Hypothalamus (tissue), 51 donors: ENCODE results near the gene CRYBA1.

Experiments
- DNase-seq, 51 donors: peaks; one replicate each; lab custom pipeline; 2025; lab: John Stamatoyannopoulos, UW

Gene CRYBA1

DNA sequence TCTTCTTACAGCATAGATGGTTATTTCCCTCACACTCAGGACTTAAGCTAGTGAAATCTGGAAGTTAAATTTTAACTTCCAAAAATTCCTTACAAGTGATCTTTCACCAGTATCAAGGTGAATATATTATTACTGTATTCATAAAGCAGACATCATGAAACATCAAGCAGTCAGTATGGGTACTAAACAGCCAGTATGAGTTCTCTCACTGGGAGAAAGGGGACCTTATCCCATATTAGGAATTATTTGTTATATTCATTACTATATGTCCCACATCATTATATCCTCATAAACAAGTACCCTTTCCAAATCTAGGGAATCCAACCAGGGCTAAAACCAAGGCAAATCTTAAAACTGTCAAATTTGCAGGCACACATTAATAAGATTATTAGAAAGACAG is 32.0 kb downstream of the CRYBA1 start:
- no peak for DNase-seq

DNA sequence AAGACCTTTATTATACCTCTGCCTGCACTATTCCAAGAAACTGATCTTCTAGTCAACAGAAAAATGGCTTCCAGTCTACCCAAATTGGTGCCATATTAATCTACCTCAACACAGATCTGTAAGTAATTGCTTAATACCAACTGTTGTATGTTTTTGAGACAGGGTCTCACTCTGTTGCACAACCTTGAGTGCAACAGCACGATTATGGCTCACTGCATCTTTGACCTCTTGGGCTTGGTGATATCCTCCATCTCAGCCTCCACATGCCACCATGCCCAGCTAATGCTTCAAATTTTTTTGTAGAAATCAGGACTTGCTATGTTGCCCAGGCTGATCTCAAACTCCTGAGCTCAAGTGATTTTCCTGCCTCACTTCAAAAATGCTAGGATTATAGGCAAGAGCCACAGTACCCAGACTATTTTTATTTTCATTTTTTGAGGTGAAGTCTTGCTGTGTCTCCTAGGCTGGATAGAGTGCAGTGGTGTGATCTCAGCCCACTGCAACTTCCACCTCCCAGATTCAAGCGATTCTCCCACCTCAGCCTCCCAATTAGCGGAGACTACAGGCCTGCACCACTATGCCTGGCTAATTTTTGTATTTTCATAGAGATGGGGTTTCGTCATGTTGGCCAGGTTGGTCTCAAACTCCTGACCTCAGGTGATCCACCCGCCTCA is 32.9 kb downstream of the CRYBA1 start:
- no peak for DNase-seq

GRCh38 chr17:29283496-29283895 is 36.8 kb downstream of the CRYBA1 start:
- no peak for DNase-seq

DNA sequence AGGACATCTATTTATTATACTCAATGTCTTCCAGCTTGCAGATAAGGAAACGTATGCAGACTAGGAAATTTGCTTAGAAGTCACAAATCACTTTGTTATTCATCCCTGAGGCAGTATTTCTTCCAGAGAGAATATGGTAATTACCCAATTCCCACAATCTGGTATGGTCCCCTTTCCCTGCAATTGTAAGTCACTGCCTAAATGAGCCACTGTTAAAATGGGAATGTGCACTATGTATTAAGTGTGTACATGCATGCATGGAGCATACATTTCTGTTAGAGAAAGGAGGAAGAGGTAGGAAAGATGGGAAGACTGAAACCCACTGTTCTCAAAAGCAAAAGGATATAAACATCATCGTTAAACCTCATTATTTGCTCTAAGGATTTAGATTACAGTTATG is 37.3 kb downstream of the CRYBA1 start:
- no peak for DNase-seq

- DNase-seq, result no peak
Observed at GRCh38 chr17:29289852-29290251, 43.2 kb downstream of the CRYBA1 start.

DNA sequence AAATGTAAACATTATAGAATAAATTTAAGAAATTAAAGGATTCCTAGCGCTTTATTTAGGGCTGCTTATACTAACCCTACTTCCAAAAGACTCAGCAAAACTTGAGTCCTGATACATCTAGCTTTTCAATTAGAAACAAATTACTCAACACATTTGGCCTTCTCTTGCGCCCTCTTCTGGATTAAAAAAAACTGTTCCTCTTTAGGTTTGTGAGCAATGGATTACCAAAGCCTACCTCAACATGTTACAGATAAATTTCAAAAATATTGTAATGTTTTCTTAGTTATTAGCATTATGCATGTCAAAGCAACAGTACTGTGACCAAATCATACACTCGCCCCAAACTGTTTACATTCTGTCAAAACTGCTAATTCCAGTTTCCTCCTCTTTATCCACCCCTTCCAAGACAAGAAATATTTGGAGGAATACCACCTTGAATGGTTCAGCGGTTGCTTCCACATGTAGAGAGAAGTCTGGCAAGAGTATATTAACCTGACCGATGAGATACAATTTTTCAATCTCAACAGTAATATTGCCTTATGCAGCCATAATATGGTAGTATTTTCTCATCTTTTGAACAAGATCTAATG is 44.6 kb downstream of the CRYBA1 start:
- DNase-seq, result peak in 4 of 51 donors; percentile 5 to 75 (median 33)

DNA sequence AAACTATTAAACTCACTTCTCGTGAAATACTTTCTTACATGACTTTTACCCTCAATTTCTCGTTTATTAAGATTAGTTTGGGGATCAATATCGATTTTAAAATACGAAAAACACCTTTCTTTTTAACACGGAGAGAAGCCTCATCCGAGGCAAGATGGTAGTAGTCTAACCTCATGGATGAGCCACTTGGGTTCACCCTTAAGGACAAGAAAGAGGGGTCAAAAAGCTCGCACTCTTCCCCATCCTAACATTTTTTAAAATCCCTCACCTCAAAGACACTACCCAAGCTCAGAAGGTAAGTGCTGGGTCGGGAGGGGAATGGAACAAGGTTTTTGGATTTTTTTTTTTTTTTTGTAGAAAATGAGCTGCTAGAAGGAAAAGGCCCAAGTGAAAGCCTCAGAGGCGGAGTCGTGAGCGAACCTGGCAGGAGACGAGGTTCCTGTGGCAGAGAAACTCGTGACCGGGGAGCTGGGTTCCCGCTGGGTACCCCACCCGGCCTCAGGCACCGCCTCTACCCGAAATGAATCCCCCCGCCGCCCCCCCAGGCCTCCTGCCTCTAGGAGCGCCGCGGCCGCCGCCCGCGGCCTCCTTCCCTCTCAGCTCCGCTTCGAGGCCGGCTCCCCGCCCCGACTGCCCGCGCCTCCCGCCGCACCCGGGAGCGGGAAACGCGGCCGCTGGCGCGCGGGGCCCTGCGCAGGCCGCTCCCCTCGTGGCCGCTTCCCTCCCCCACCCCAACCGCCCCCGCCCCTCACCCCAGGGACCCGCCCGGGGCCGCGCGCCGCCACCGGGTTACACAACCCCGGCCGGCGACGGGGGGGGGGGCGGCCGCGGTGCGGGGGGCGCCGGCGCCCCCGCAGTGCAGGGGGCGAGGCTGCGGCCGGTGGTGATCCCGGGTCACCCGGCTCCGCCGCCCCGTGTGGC is 45.7 kb downstream of the CRYBA1 start:
- peak in 50 of 51 donors; percentile 3 to 81 (median 54) for DNase-seq

DNA sequence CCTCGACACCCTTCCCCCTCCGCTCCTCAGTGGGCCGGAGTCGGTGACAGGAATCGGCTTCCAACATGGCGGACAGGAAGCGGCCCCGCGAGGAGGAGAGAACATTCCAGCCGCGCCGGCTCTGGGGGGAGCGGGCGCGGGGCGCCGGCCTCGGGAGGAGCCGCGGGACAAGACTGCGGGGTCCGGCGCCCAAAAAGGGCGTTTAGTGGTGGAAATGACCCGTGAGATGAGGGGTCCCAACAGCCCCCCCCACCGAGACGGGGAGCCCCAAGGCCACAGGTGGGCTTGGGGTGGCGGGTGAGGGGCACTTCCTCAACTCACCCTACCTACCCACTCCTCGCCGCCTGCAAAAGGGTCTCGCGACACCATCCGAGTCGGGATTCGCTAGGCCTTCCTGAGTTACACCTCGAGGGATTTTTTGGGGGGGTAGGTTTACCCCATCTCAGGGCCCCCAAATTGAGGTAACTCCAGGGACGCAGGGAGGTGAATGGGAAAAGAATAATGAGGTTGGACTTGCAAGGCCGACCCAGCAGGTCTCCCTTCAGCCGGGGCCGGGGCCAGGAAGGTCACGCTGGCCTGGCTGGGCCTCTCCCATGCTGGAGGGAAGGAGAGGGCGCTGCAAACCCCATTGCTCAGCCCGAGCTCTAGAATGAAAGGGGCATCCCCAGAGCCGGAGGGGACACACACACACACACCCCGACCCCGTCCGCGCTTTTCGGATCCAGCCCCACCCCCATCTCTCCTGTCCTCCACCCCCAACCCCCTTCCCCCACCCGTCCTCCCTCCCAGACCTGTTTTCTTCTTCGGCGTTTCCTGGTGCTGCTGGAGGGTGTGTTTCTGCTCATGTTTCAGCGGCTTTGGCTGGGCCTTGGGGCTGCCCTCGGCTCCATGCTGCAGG is 46.6 kb downstream of the CRYBA1 start:
- DNase-seq, result peak in 48 of 51 donors; percentile 11 to 82 (median 54)

DNA sequence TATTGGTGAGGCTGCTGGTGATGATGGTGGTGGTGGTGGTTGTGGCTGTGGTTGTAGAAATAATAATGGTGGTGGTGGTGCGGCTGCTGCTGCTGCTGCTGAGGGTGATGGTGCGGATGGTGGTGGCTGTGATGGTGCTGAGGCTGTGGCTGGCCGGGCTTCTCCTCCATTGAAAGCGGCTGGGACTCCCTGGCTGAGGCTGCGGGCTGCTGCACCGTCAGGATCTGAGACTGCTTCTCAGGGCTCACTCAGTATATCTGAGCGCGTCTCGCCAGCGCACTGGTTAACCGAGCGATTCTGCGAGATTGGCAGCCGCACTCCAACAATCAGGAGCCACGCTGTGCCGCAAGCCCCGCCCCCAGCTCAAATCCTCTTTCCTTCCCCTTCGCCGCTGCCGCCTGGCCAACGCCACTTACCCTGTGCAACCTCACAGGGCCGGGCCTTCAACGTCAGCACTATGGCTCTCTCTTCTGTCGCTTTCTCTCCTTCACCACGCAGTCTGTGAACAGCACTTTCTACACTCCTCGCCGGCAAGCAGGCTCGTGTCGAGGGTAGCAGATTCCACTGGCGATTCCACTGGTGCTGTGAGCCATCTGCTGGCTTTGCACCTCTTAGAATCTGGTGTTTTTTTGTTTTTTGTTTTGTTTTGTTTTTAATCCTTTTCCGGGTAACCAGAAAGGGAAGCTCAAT is 47.4 kb downstream of the CRYBA1 start, which contains the start of gene NUFIP2:
Gene NUFIP2, minus strand, starts transcription at position 259 of the 690 bp plus-strand sequence. Its CDS starts 89 bp downstream, at position 170.
- peak; percentile 65 to 100 (median 99) for DNase-seq

GRCh38 chr17:29294580-29294900 is 47.9 kb downstream of the CRYBA1 start:
- no peak for DNase-seq

- DNase-seq, result no peak
Observed at GRCh38 chr17:29295420-29295819, 48.8 kb downstream of the CRYBA1 start.

DNA sequence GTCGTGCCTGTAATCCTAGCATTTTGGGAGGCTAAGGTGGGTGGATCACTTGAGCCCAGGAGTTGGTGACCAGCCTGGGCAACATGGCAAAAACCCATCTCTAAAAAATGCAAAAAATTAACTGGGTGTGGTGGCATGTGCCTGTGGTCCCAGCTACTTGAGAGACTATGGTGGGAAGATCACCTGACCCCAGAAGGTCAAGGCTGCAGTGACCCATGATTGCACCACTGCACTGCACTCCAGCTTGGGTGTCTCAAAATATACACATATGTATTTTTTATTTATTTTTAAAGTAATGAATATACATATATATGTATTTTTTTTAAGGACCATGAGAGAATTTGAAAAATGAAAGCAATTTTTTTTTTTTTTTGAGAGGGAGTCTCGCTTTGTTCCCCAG is 52.4 kb downstream of the CRYBA1 start:
- no peak for DNase-seq

- DNase-seq, result no peak
Observed at GRCh38 chr17:29303386-29303785, 56.7 kb downstream of the CRYBA1 start.
